Endometrial microvascular endothelial cells (primary cell): ENCODE measurements around the gene NRP1. TPM values are rescaled to one million over a fixed set of nuclear protein-coding genes. Genes with fewer than 3 reads are reported as not detected.

ENCODE experiments used
- in situ Hi-C: cut with HindIII; loops from 2 replicates; pipeline ENCODE4 v1.10.0; 2017; ENCODE audit warnings: low sequenced_read_pairs, low pct_unique_long_range_greater_than_20kb; ENCODE audit errors: inconsistent ontology term
- total RNA-seq: library from RNA; depleted of rRNA; stranded (reverse); fragments of >200 nt; gene quantifications from one replicate; pipeline ENCODE4 v1.2.3, GENCODE V29; 2015; ENCODE audit errors: inconsistent ontology term

The NRP1 gene
- total RNA-seq, 1 donor from 2014 or later = 149 TPM

- in situ Hi-C loops = no loop called here
These were observed 18.1 kb upstream of the NRP1 start for GRCh38 chr10:33352615-33353014.

- in situ Hi-C loops = no loop called here
These were observed 17.7 kb upstream of the NRP1 start for GRCh38 chr10:33352175-33352574.

- in situ Hi-C loops = no loop called here
These were observed 15.6 kb upstream of the NRP1 start for GRCh38 chr10:33350041-33350440.

- in situ Hi-C loops = no loop called here
These were observed 14.8 kb upstream of the NRP1 start for GRCh38 chr10:33349268-33349667.

GRCh38 chr10:33347211-33347610, 12.7 kb upstream of the NRP1 start:
- in situ Hi-C loops = no loop called here

- in situ Hi-C loops = no loop called here
These were observed 10.8 kb upstream of the NRP1 start for GRCh38 chr10:33345236-33345635.

GRCh38 chr10:33344676-33345075, 10.2 kb upstream of the NRP1 start:
- in situ Hi-C loops = no loop called here

GRCh38 chr10:33341637-33342036, 7.2 kb upstream of the NRP1 start:
- in situ Hi-C loops = no loop called here

GRCh38 chr10:33337326-33337957, 3.0 kb upstream of the NRP1 start:
- in situ Hi-C loops = no loop called here

- in situ Hi-C loops = no loop called here
These were observed 2.3 kb upstream of the NRP1 start for GRCh38 chr10:33336582-33337325.

- in situ Hi-C loops = no loop called here
These were observed 1.5 kb upstream of the NRP1 start for GRCh38 chr10:33335801-33336581.

GRCh38 chr10:33335551-33335800, 1.0 kb upstream of the NRP1 start:
- in situ Hi-C loops = no loop called here

- in situ Hi-C loops = no loop called here
These were observed 511 bp upstream of the NRP1 start for GRCh38 chr10:33334805-33335550.

GRCh38 chr10:33333260-33334101, 986 bp downstream of the NRP1 start:
- in situ Hi-C loops = no loop called here

- in situ Hi-C loops = no loop called here
These were observed 2.0 kb downstream of the NRP1 start for GRCh38 chr10:33332183-33333065.

GRCh38 chr10:33331379-33331694, 3.1 kb downstream of the NRP1 start:
- in situ Hi-C loops = no loop called here

GRCh38 chr10:33330543-33331378, 3.7 kb downstream of the NRP1 start:
- in situ Hi-C loops = no loop called here
